Spleen (tissue), 11 donors: Measurements from ENCODE around the gene ETV5. TPM values are rescaled to one million over a fixed set of nuclear protein-coding genes. Genes with fewer than 3 reads are reported as not detected.

Experiments used
- DNase-seq: peaks from one replicate; pipeline ENCODE4 v3.0.0-alpha.2; 2020
- H3K27ac ChIP-seq, 8 donors: fragments of 200-600 bp; sonication (generic) in 7 of 8; 1 replicate in 4 of 8; 2 replicates in 4 of 8; pipeline versions ENCODE4 v1.5.0 to v1.8.0; 2016 to 2021; ENCODE audit warnings: inconsistent platforms in 4 of 8, mild to moderate bottlenecking in 4 of 8, moderate library complexity in 1 of 8
- H3K27me3 ChIP-seq, 7 donors: fragments of 200-600 bp; sonication (generic) in 6 of 7; replicated peaks in 1 of 7; 1 replicate in 4 of 7; 2 replicates in 3 of 7; pipeline versions ENCODE4 v1.5.0 to v1.8.0; 2016 to 2021; ENCODE audit warnings: inconsistent platforms in 3 of 7, mild to moderate bottlenecking in 1 of 7
- H3K36me3 ChIP-seq, 6 donors: fragments of 200-600 bp; sonication (generic) in 5 of 6; 1 replicate in 4 of 6; 2 replicates in 2 of 6; pipeline versions ENCODE4 v1.5.0 to v1.8.0; 2016 to 2021; ENCODE audit warnings: inconsistent platforms in 2 of 6
- H3K4me1 ChIP-seq, 6 donors: fragments of 200-600 bp; sonication (generic) in 5 of 6; 1 replicate in 3 of 6; 2 replicates in 3 of 6; pipeline versions ENCODE4 v1.5.0 to v1.8.0; 2016 to 2021; ENCODE audit warnings: inconsistent platforms in 3 of 6
- H3K4me3 ChIP-seq, 8 donors: fragments of 200-600 bp; sonication (generic) in 7 of 8; 1 replicate in 4 of 8; 2 replicates in 4 of 8; pipeline versions ENCODE4 v1.5.0 to v1.8.0; 2016 to 2021; ENCODE audit warnings: inconsistent platforms in 4 of 8, mild to moderate bottlenecking in 4 of 8, moderate library complexity in 2 of 8
- H3K9me3 ChIP-seq, 8 donors: fragments of 200-600 bp; sonication (generic) in 7 of 8; 1 replicate in 4 of 8; 2 replicates in 4 of 8; pipeline versions ENCODE4 v1.5.0 to v1.8.0; 2016 to 2021; ENCODE audit warnings: inconsistent platforms in 4 of 8
- CTCF ChIP-seq, 11 experiments: fragments of 200-600 bp in 7 of 11; fragments of 450-650 bp in 4 of 11; sonication (generic) in 4 of 11; IDR thresholded peaks in 8 of 11; conservative IDR thresholded peaks in 3 of 11; 1 replicate in 7 of 11; 2 replicates in 4 of 11; pipeline versions ENCODE4 v1.4.0 to v1.8.0; 2016 to 2021; ENCODE audit warnings: antibody characterized with exemption in 11 of 11, inconsistent platforms in 4 of 11, mild to moderate bottlenecking in 1 of 11
- POLR2A ChIP-seq, 3 donors: fragments of 450-650 bp; IDR thresholded peaks; one replicate each; pipeline ENCODE4 v1.5.1; 2017; ENCODE audit warnings: antibody characterized with exemption in 3 of 3, mild to moderate bottlenecking in 1 of 3
- POLR2AphosphoS5 ChIP-seq, 3 donors: sonication (generic); formaldehyde crosslinking; IDR thresholded peaks; one replicate each; pipeline ENCODE4 v1.5.1; 2017; ENCODE audit warnings: antibody characterized with exemption in 3 of 3
- WGBS, 5 donors: extraction: QIAGEN DNeasy Blood & Tissue Kit in 3 of 5; methylation state at CpG; one replicate each; pipeline versions ENCODE4 v1.1.5 to v1.1.7; 2013 to 2018; 5-methylcytosine and 5-hydroxymethylcytosine counted together
- intact Hi-C: fragments of 100-400 bp; cut with DNase I; formaldehyde crosslinking; loops from one replicate; pipeline ENCODE4 v1.15.0; 2023; ENCODE audit warnings: low total_unique reads
- polyA plus RNA-seq, 3 donors: library from polyadenylated mRNA; stranded (reverse); fragments of 200-250 nt; gene quantifications; one replicate each; pipeline ENCODE4 v1.2.1, GENCODE V29; 2013
- total RNA-seq, 7 donors: library from RNA; depleted of rRNA in 3 of 7; stranded (reverse); fragments of >200 nt in 3 of 7; fragmentation: NEBNext Ultra II Directional in 4 of 7; extraction: Animal tissue kit (Norgen Biotek cat#: 25700) in 4 of 7; gene quantifications; one replicate each; pipeline versions ENCODE4 v1.1.0 to v1.2.1, GENCODE V29; 2016 to 2021
- donor health status: healthy with polysubstance abuse.
- donor health status: DM: no; HTN: no; CAD: no; lungs with moderate emphysema.
- donor health status: DM: no; HTN: no; CAD: no.
- donor health status: Bipolar disorder and iron deficiency.
- donor health status: healthy.
- donor health status: DM: no; HTN: no; CAD: no.
- donor health status: DM: yes; HTN: yes; CAD: no.

Gene ETV5
- total and polyA plus RNA-seq, 10 donors, result 5.2 to 65.5 (median 24.0) TPM

GRCh38 chr3:186149319-186149960, 40.6 kb upstream of the ETV5 start:
- no peak overlapping the region for H3K27ac ChIP-seq
- DNase-seq, result no peak
- peaks cover 0 to 6% (median 0%) of the 10 kb centered on the region in 6 donors for H3K36me3 ChIP-seq
- no peak for TF ChIP-seq POLR2AphosphoS5 (IDR thresholded peaks at IDR 0.05)
- no peak for TF ChIP-seq CTCF (IDR thresholded peaks at IDR 0.05 in 8 of 11, conservative IDR thresholded peaks at IDR 0.05 in 3 of 11)
- TF ChIP-seq POLR2A (IDR thresholded peaks at IDR 0.05), result no peak
- peaks cover 0 to 2% (median 0%) of the 10 kb centered on the region in 7 donors for H3K27me3 ChIP-seq
- intact Hi-C loops, result no loop called here
- H3K9me3 ChIP-seq, result no peaks in the 10 kb centered on the region
- H3K4me3 ChIP-seq, result no peak overlapping the region
- WGBS, 5 donors, result 82 to 88% (median 87%) methylated on average over 15 of the region's 15 CpGs
- H3K4me1 ChIP-seq, result peaks cover 11 to 51% (median 31%) of the 10 kb centered on the region in 6 donors

- no peak overlapping the region for H3K27ac ChIP-seq
- TF ChIP-seq CTCF (IDR thresholded peaks at IDR 0.05 in 8 of 11, conservative IDR thresholded peaks at IDR 0.05 in 3 of 11), result no peak
- no peak for TF ChIP-seq POLR2A (IDR thresholded peaks at IDR 0.05)
- TF ChIP-seq POLR2AphosphoS5 (IDR thresholded peaks at IDR 0.05), result no peak
- no peaks in the 10 kb centered on the region for H3K9me3 ChIP-seq
- 66 to 87% (median 81%) methylated on average over 5 of the region's 5 CpGs for WGBS, 5 donors
- no peak overlapping the region for H3K4me3 ChIP-seq
- peaks cover 0 to under 1% (median 0%) of the 10 kb centered on the region in 6 donors for H3K36me3 ChIP-seq
- no peak for DNase-seq
- intact Hi-C loops, result no loop called here
- peaks cover 0 to 4% (median 0%) of the 10 kb centered on the region in 7 donors for H3K27me3 ChIP-seq
- peaks cover 0 to 5% (median 0%) of the 10 kb centered on the region in 6 donors for H3K4me1 ChIP-seq
Observed at GRCh38 chr3:186144257-186144656, 35.4 kb upstream of the ETV5 start.

GRCh38 chr3:186143250-186143649, 34.4 kb upstream of the ETV5 start:
- WGBS, 5 donors, result 70 to 85% (median 75%) methylated on average over 1 of the region's 1 CpG
- Histone ChIP-seq H3K9me3 (no peaks in the 10 kb centered on the region), H3K36me3 (no peaks in the 10 kb centered on the region), H3K27ac (no peak overlapping the region), H3K4me3 (no peak overlapping the region), H3K4me1 (no peaks in the 10 kb centered on the region), H3K27me3 (peaks cover 0 to 4% (median 0%) of the 10 kb centered on the region in 7 donors)
- TF ChIP-seq POLR2A (IDR thresholded peaks at IDR 0.05), result no peak
- no peak for TF ChIP-seq POLR2AphosphoS5 (IDR thresholded peaks at IDR 0.05)
- no peak for TF ChIP-seq CTCF (IDR thresholded peaks at IDR 0.05 in 8 of 11, conservative IDR thresholded peaks at IDR 0.05 in 3 of 11)
- no peak for DNase-seq
- intact Hi-C loops, result no loop called here

- intact Hi-C loops, result no loop called here
- H3K27me3 ChIP-seq, result peaks cover 0 to 4% (median 0%) of the 10 kb centered on the region in 7 donors
- no peak overlapping the region for H3K27ac ChIP-seq
- H3K4me1 ChIP-seq, result no peaks in the 10 kb centered on the region
- no peaks in the 10 kb centered on the region for H3K36me3 ChIP-seq
- H3K9me3 ChIP-seq, result no peaks in the 10 kb centered on the region
- DNase-seq, result no peak
- no peak overlapping the region for H3K4me3 ChIP-seq
- TF ChIP-seq POLR2AphosphoS5 (IDR thresholded peaks at IDR 0.05) (no peak), CTCF (IDR thresholded peaks at IDR 0.05 in 8 of 11, conservative IDR thresholded peaks at IDR 0.05 in 3 of 11) (no peak), POLR2A (IDR thresholded peaks at IDR 0.05) (no peak)
Observed at GRCh38 chr3:186142393-186142932, 33.6 kb upstream of the ETV5 start.
